Ovary (tissue), 3 donors: ENCODE data around the gene HRAS.

ENCODE experiments used
- EP300 ChIP-seq: sonication (generic); formaldehyde crosslinking; IDR thresholded peaks from one replicate; pipeline ENCODE4 v1.6.1; 2017; ENCODE audit warnings: antibody characterized with exemption
- POLR2A ChIP-seq: fragments of 450-650 bp; IDR thresholded peaks from one replicate; pipeline ENCODE4 v1.6.1; 2017; ENCODE audit warnings: antibody characterized with exemption, mild to moderate bottlenecking, moderate library complexity
- TF ChIP-seq, protein P1 (sequence below), 3 donors: fragments of 450-650 bp in 2 of 3; fragments of 200-600 bp in 1 of 3; IDR thresholded peaks; one replicate each; pipeline versions ENCODE4 v1.5.1 to v1.8.0; 2016 to 2022; ENCODE audit warnings: antibody characterized with exemption in 3 of 3, mild to moderate bottlenecking in 1 of 3
- donor health status: DM: no; HTN: no; CAD: no.

DNA sequence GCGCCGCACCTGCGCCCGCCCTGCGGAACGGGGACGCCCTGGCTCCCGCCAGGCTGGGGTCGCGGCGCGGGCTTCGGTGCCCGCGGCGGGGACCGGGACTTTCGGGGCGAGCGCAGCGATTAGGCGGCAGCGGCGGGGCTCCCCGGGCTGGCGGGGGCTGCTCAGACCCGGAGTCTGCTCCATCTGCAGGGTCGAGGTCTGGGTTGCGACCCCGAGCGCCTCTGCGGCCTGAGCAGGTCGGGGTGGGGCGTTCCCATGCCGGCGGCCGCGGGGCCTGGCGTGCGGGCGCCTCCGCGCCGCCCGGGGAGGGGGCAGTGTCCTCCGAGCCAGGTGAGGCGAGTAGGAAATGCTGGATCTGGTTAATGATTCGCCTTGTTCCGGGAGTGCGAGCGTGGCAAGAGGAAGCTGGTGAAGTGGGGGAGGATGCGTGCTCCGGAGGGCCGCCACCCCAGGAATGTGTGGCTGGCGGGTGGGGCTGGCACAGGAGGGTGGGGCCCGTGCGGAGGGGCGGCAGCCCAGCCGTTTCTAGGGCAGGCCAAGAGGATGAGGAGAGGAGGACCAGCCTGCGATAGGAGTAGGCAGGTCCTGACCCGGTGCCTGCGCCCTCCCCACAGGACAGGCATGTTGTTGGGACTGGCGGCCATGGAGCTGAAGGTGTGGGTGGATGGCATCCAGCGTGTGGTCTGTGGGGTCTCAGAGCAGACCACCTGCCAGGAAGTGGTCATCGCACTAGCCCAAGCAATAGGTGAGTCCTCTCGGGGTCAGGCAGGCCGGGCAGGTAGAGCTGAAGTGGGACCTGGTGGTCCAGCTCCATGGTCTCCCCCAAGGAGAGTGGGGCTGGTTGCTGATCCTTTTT is 26.0 kb upstream of the HRAS start:
- TF ChIP-seq, protein P1, sequence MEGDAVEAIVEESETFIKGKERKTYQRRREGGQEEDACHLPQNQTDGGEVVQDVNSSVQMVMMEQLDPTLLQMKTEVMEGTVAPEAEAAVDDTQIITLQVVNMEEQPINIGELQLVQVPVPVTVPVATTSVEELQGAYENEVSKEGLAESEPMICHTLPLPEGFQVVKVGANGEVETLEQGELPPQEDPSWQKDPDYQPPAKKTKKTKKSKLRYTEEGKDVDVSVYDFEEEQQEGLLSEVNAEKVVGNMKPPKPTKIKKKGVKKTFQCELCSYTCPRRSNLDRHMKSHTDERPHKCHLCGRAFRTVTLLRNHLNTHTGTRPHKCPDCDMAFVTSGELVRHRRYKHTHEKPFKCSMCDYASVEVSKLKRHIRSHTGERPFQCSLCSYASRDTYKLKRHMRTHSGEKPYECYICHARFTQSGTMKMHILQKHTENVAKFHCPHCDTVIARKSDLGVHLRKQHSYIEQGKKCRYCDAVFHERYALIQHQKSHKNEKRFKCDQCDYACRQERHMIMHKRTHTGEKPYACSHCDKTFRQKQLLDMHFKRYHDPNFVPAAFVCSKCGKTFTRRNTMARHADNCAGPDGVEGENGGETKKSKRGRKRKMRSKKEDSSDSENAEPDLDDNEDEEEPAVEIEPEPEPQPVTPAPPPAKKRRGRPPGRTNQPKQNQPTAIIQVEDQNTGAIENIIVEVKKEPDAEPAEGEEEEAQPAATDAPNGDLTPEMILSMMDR (IDR thresholded peaks at IDR 0.05) = no peak
- TF ChIP-seq POLR2A = no peak
- TF ChIP-seq EP300 = no peak
